NB4 (cell line): Measurements from ENCODE around the gene ABLIM2.

ENCODE experiments used
- DNase-seq: peaks from one replicate; pipeline ENCODE4 v3.0.0; 2010; ENCODE audit warnings: low read depth
- H3K4me3 ChIP-seq: one replicate; pipeline ENCODE4 v1.5.1; 2011; ENCODE audit warnings: mild to moderate bottlenecking, low read depth, low read length, moderate library complexity
- MYC ChIP-seq: IDR thresholded peaks from 2 replicates; pipeline ENCODE4 v1.6.1; 2011; ENCODE audit warnings: low read depth, low read length
- POLR2A ChIP-seq: IDR thresholded peaks from 2 replicates; pipeline ENCODE4 v1.6.1; 2011; ENCODE audit warnings: mild to moderate bottlenecking; ENCODE audit not compliant: insufficient read length; ENCODE audit errors: extremely low read depth
- TF ChIP-seq, protein P1 (sequence below): IDR thresholded peaks from one replicate; pipeline ENCODE4 v1.5.1; 2012; ENCODE audit warnings: low read depth, low read length
- TF ChIP-seq, protein P2 (sequence below): IDR thresholded peaks from 2 replicates; pipeline ENCODE4 v1.6.1; 2011; ENCODE audit warnings: low read depth, low read length

The ABLIM2 gene

DNA sequence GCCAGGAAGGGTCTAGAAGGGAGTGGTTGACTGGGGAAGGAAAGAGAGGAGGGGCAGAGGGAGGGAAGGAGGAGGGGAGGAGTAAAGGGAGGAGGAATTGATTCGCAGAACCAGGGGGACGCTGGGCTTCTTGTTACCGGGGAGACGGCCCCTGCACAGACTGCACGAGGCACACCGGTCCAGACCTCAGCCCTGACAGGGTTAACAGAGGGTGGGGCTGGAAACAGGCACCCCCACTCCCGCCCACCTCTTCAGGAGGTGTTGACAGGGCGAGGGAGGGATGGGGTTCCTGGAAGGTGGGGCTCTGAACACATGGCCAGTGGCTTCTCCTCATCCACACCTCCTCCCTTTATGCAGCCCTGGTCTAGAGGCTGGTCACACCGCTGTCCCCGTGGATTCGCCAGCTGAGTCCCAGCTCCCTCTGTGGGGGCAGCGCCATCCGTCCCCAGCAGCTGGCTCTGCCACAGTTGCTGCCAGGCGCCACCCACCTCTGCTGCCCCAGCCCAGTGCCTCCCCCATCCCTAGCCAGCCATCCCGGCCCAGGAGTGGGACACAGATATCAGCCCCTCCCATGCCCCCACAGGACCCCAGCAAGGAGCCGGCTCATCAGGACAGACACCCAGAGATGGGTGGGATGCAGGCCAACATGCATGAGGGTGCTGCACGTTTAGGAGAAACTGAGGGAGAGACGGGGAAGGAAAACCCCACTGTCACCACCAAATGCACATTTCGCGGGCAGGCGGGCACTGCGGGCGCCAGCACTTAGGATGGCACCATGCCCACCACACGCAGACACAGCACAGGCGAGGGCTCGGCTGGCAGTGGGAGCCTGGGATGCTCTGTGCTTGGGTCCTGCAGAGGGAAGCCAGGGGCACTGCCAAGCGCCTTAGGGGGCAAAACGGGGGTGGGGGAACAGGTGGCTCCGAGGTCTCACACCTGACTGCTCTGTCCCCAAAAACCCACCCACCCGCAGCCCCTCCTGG is 87.6 kb downstream of the ABLIM2 start:
- no peak overlapping the region for H3K4me3 ChIP-seq
- DNase-seq = no peak
- TF ChIP-seq, protein P1, sequence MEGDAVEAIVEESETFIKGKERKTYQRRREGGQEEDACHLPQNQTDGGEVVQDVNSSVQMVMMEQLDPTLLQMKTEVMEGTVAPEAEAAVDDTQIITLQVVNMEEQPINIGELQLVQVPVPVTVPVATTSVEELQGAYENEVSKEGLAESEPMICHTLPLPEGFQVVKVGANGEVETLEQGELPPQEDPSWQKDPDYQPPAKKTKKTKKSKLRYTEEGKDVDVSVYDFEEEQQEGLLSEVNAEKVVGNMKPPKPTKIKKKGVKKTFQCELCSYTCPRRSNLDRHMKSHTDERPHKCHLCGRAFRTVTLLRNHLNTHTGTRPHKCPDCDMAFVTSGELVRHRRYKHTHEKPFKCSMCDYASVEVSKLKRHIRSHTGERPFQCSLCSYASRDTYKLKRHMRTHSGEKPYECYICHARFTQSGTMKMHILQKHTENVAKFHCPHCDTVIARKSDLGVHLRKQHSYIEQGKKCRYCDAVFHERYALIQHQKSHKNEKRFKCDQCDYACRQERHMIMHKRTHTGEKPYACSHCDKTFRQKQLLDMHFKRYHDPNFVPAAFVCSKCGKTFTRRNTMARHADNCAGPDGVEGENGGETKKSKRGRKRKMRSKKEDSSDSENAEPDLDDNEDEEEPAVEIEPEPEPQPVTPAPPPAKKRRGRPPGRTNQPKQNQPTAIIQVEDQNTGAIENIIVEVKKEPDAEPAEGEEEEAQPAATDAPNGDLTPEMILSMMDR = no peak
- no peak for TF ChIP-seq MYC
- no peak for TF ChIP-seq POLR2A
- TF ChIP-seq, protein P2, sequence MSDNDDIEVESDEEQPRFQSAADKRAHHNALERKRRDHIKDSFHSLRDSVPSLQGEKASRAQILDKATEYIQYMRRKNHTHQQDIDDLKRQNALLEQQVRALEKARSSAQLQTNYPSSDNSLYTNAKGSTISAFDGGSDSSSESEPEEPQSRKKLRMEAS = no peak

DNA sequence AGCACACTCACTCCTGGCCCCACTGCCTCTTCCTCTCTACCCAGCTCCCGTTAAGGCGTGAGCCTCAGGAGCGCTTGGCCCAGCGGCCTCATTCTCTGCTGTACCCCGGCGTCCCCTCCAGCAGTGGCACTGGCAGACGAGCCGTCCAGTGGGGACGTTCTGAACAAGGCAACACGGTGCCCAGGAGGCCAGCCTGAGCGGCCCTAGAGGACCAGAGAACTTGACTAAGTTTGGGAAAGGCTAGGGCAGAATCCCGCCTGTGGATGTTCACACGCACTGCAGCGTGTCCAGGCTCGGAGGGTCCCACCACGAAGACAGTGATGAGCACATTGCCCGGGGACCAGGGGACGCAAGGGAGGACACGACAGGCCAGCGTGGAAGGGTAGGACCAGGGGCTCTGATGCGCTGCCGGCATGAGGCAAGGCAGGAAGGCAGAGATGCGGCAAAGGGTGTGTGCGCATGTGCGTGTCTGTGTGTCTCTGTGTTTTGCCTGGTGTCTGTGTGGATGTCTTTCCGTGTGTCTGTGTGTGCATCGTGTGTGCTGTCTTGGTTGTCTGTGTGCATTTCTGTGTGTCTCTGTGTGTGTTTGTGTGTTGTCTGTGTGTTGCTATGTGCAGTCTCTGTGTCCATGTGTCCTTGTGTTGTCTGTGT is 89.4 kb downstream of the ABLIM2 start:
- DNase-seq = no peak

DNA sequence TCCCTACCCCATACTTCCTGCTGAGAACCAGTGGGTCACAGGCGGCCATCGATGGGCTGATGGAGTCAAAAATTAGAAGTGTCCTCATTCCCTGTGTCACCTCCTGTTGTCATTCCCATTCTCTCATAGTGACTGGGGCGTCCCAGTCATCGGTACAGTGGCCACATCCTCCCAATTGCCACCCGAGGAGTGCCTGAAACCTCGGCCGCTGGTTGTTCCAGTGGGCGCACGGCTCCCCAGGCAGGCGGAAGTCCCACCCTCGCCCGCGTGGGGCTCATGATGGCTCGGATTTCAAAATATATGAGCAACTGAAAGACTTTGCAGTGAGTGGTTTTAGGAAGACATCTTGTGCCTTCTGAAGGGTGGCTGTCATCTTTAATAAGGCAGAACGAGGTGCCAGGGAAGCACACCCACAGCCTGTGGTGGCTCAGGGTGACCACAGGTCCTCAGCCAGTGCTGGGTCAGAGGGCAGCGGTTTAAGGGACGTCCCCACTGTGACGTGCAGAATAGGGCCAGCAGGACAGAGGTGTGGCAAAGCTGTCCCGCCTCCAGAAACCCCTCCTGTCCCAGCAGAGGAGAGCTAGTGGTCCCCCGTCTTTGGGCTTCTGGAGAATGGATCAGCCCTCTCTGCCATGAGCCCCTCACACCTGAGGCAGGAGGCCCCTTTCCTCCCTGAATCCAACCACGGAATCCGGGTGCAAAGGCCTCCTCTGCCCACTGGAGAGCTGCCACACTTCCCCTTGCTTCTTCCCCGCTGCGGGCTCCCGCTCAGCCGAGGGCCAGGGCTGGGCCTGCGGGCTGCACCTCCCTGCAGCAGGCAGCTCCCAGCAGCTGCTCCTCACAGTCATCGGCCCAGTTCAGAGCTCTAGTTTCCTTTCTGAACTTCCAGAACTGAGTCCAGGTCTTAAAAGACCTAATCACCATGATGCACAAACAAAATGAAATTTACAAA is 90.4 kb downstream of the ABLIM2 start:
- no peak overlapping the region for H3K4me3 ChIP-seq
- TF ChIP-seq, protein P1 = no peak
- TF ChIP-seq POLR2A (no peak), MYC (no peak)
- TF ChIP-seq, protein P2 = no peak
- DNase-seq = no peak

More for the DNA sequence above, 89.4 kb downstream of the ABLIM2 start:
- no peak overlapping the region for H3K4me3 ChIP-seq
- TF ChIP-seq POLR2A = no peak

DNA sequence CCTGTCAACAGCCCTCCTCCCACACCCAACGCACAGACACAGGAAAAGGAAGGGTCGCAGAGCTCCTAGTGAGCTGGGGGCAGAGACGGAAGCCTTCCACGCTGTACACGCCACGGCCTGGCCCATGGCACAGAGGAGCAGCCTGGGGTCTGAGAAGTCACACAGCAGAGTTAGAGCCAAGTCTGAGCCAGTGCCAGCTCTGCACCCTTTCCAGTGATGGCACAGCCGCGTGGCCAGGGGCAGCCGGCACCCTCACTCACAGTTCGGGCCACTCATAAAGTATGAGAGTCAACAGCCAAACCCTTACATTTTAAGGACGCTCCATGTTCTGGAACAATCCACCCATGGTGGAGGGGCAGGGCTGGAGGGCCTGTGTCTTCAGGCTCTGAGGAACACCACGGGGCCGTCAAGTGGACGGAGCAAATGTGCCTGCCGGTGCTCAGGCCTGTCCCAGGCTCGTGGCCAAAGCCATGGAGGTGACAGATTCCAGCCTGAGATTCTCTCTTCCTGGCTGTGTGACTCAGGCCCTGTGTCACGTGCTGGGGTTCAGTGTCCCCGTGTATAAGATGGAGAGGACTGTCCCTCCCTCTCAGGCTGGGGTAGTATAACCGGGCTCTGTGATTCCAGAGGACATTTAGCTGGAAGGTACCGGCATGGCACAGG is 91.2 kb downstream of the ABLIM2 start:
- DNase-seq = no peak
- TF ChIP-seq MYC = no peak
- no peak overlapping the region for H3K4me3 ChIP-seq

DNA sequence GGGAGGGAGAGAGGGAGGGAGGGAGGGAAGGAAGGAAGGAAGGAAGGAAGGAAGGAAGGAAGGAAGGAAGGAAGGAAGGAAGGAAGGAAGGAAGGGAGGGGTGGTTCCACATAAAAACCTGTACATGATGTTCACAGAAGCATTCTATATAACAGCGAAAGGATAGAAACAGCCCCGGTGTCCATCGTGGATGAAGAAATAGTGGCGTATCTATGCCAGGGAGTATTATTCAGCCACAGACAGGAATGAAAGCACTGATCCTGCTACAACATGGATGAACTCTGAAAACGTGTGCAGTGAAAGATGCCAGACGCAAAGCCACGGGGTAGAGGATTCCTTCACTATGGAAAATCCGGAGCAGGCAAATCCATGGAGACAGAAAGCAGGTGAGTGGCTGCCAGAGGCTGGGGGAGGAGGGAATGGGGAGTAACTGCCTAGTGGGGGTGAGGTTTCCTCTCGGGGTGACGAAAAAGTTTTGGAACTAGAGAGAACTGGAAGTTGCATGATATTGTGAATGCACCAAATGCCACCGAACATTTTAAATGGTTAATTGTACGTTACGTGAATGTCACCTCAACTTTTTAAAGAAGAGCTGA is 92.2 kb downstream of the ABLIM2 start:
- no peak for DNase-seq
- H3K4me3 ChIP-seq = no peak overlapping the region
- TF ChIP-seq, protein P1 = no peak
- TF ChIP-seq, protein P2 = no peak
- no peak for TF ChIP-seq POLR2A
- TF ChIP-seq MYC = no peak

DNA sequence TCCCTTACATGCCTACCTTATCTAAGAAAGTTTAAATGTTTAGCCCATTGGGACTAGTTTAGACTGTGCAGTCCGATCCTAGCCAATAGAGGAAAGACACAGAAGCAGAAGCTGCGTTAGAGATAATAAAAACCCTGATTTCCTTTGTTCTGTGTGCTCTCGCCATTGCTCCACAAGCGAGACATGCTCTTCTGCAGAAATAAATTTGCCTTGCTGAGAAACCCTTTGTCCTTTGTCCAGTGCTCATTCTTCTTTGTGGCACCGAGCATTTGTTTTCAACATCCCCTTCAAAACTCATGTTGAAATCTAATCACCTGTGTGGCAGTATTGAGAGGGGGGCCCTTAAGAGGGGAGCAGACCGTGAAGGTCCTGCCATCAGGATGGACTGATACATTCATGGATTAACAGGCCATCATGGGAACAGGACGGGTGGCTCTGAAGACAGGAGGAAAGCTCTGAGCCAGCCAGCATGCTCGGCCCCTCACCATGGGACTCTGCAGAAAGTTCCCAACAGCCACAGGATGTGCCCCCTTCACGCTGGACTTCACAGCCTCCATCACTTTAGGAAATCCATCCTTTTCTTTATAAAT is 94.5 kb downstream of the ABLIM2 start:
- no peak overlapping the region for H3K4me3 ChIP-seq
- TF ChIP-seq, protein P2 = no peak
- TF ChIP-seq MYC (no peak), POLR2A (no peak)
- TF ChIP-seq, protein P1 = no peak
- DNase-seq = no peak
